ENCODE results near the gene KCNN3.

GRCh38 chr1:154821083-154821482 lies 49.0 kb downstream of the KCNN3 start:
- no peak for TF ChIP-seq POLR2A (IDR thresholded peaks at IDR 0.05; ENCODE audit: low read length)
- no peak for TF ChIP-seq GATA1 (IDR thresholded peaks at IDR 0.05; ENCODE audit: low read depth, low read length)
